PC-9 (cell line): Measurements from ENCODE around the gene PARP15. TPM values are rescaled to one million over a fixed set of nuclear protein-coding genes. Genes with fewer than 3 reads are reported as not detected.

Experiments
- BruUV-seq: library from RNA; stranded (reverse); fragments of 400-500 nt; replicated peaks from 2 replicates; lab custom pipeline; 2021; lab: Mats Ljungman, UMichigan
- CTCF ChIA-PET: fragments of 300-600 bp; sonication (Branson Sonifier 250); formaldehyde crosslinking; loops from one replicate; lab custom pipeline; 2022; ENCODE audit warnings: antibody characterized with exemption; lab: Charles Lee
- POLR2A ChIA-PET: fragments of 300-600 bp; sonication (Branson Sonifier 250); formaldehyde crosslinking; loops from one replicate; lab custom pipeline; 2022; ENCODE audit warnings: antibody characterized with exemption; ENCODE audit not compliant: unreplicated experiment; lab: Charles Lee
- DNase-seq, 2 experiments: peaks; one replicate each; pipeline versions ENCODE4 v3.0.0 to v3.0.0-alpha.2; 2015 to 2022; ENCODE audit warnings: mixed read lengths in 1 of 2
- H2AFZ ChIP-seq: fragments of 200-600 bp; sonication (generic); 2 replicates; pipeline ENCODE4 v1.8.1; 2017; ENCODE audit warnings: antibody characterized with exemption
- H3F3A ChIP-seq: fragments of 200-600 bp; sonication (generic); 2 replicates; pipeline ENCODE4 v1.8.1; 2017; ENCODE audit warnings: antibody characterized with exemption, mild to moderate bottlenecking, low read depth; ENCODE audit not compliant: insufficient read depth
- H3K27ac ChIP-seq: fragments of 200-600 bp; sonication (generic); 2 replicates; pipeline ENCODE4 v1.6.1; 2016; ENCODE audit warnings: mixed run types
- H3K27me3 ChIP-seq: fragments of 200-600 bp; sonication (generic); 2 replicates; pipeline ENCODE4 v1.6.1; 2016; ENCODE audit warnings: low read depth, mixed run types; ENCODE audit not compliant: insufficient read depth
- H3K36me3 ChIP-seq: fragments of 200-600 bp; sonication (generic); 2 replicates; pipeline ENCODE4 v1.6.1; 2016; ENCODE audit warnings: low read depth, mixed run types
- H3K4me1 ChIP-seq: fragments of 200-600 bp; sonication (generic); replicated peaks from 2 replicates; pipeline ENCODE4 v1.6.1; 2016; ENCODE audit warnings: mixed run types; ENCODE audit not compliant: insufficient read depth
- H3K4me2 ChIP-seq: fragments of 200-600 bp; sonication (generic); 2 replicates; pipeline ENCODE4 v1.6.1; 2017; ENCODE audit warnings: mixed run types
- H3K4me3 ChIP-seq: fragments of 200-600 bp; sonication (generic); 2 replicates; pipeline ENCODE4 v1.6.1; 2016; ENCODE audit warnings: mixed run types
- H3K79me2 ChIP-seq: fragments of 200-600 bp; sonication (generic); 2 replicates; pipeline ENCODE4 v1.6.1; 2017; ENCODE audit warnings: low read depth, mixed run types
- H3K9me2 ChIP-seq: fragments of 200-600 bp; sonication (generic); 2 replicates; pipeline ENCODE4 v1.8.1; 2017; ENCODE audit warnings: mild to moderate bottlenecking; ENCODE audit not compliant: insufficient read depth
- H3K9me3 ChIP-seq: fragments of 200-600 bp; sonication (generic); 2 replicates; pipeline ENCODE4 v1.8.1; 2016; ENCODE audit warnings: low read depth; ENCODE audit not compliant: insufficient read depth
- H4K20me1 ChIP-seq: fragments of 200-600 bp; sonication (generic); 2 replicates; pipeline ENCODE4 v1.8.1; 2017; ENCODE audit not compliant: insufficient read depth
- CTCF ChIP-seq: fragments of 200-600 bp; sonication (generic); conservative IDR thresholded peaks from 2 replicates; pipeline ENCODE4 v1.6.1; 2017; ENCODE audit warnings: mixed run types, antibody characterized with exemption, mild to moderate bottlenecking, moderate library complexity
- EZH2 ChIP-seq: fragments of 200-600 bp; sonication (generic); IDR thresholded peaks from 2 replicates; pipeline ENCODE4 v1.8.0; 2017; ENCODE audit warnings: antibody characterized with exemption, low read depth
- intact Hi-C: fragments of 100-400 bp; cut with micrococcal nuclease; formaldehyde crosslinking; loops from one replicate; pipeline ENCODE4 v1.10.0; 2022; ENCODE audit not compliant: unreplicated experiment
- total RNA-seq: library from RNA; stranded (reverse); gene quantifications from 2 replicates; pipeline ENCODE4 v1.2.3, GENCODE V29; 2021

The PARP15 gene
- total RNA-seq, 1 experiment from 2014 or later = 0.07 TPM

GRCh38 chr3:122598556-122598955 is 21.1 kb downstream of the PARP15 start:
- no peaks in the 10 kb centered on the region for H3F3A ChIP-seq
- H3K27ac ChIP-seq = no peak overlapping the region
- no peaks in the 10 kb centered on the region for H3K27me3 ChIP-seq
- H3K4me2 ChIP-seq = no peak overlapping the region
- H3K4me1 ChIP-seq = no peaks in the 10 kb centered on the region
- no peaks in the 10 kb centered on the region for H3K9me2 ChIP-seq
- TF ChIP-seq CTCF (no peak), EZH2 (no peak)
- ChIA-PET POLR2A (no interaction called here), CTCF (no interaction called here)
- no peaks in the 10 kb centered on the region for H3K36me3 ChIP-seq
- no peak overlapping the region for H2AFZ ChIP-seq
- no peaks in the 10 kb centered on the region for H3K9me3 ChIP-seq
- no peak for DNase-seq
- H4K20me1 ChIP-seq = no peaks in the 10 kb centered on the region
- no peak overlapping the region for H3K4me3 ChIP-seq
- H3K79me2 ChIP-seq = no peaks in the 10 kb centered on the region
- BruUV-seq = no TSS peak
- intact Hi-C loops = no loop called here

GRCh38 chr3:122602011-122602710 is 24.7 kb downstream of the PARP15 start:
- H3K9me3 ChIP-seq = no peaks in the 10 kb centered on the region
- no peaks in the 10 kb centered on the region; the same call in 1 of the 2 replicates for H3K9me2 ChIP-seq
- H3K79me2 ChIP-seq = no peaks in the 10 kb centered on the region
- no peaks in the 10 kb centered on the region for H3K36me3 ChIP-seq
- H2AFZ ChIP-seq = no peak overlapping the region
- H3F3A ChIP-seq = no peaks in the 10 kb centered on the region
- ChIA-PET CTCF (no interaction called here), POLR2A (interaction anchor here (0.7 kb wide), 1 partner anchor 198 kb away, joined by 4 read pairs; no protein-coding TSS in a partner anchor)
- no peaks in the 10 kb centered on the region for H3K4me1 ChIP-seq
- no peak for DNase-seq
- H3K27ac ChIP-seq = no peak overlapping the region
- no peak overlapping the region for H3K4me2 ChIP-seq
- H3K27me3 ChIP-seq = no peaks in the 10 kb centered on the region
- H3K4me3 ChIP-seq = no peak overlapping the region
- H4K20me1 ChIP-seq = no peaks in the 10 kb centered on the region
- no TSS peak for BruUV-seq
- no peak for TF ChIP-seq CTCF
- no peak for TF ChIP-seq EZH2
- intact Hi-C loops = no loop called here

- Histone ChIP-seq H3K79me2 (no peaks in the 10 kb centered on the region), H3K4me3 (no peak overlapping the region), H3K4me2 (no peak overlapping the region), H3K9me2 (no peaks in the 10 kb centered on the region; the same call in 1 of the 2 replicates), H3K27ac (no peak overlapping the region), H3K4me1 (no peaks in the 10 kb centered on the region), H3K36me3 (no peaks in the 10 kb centered on the region), H3F3A (no peaks in the 10 kb centered on the region), H3K9me3 (no peaks in the 10 kb centered on the region), H3K27me3 (no peaks in the 10 kb centered on the region), H2AFZ (no peak overlapping the region), H4K20me1 (no peaks in the 10 kb centered on the region)
- intact Hi-C loops = no loop called here
- no TSS peak for BruUV-seq
- ChIA-PET POLR2A (no interaction called here), CTCF (no interaction called here)
- DNase-seq = no peak
- no peak for TF ChIP-seq EZH2
- TF ChIP-seq CTCF = no peak
Observed at GRCh38 chr3:122603056-122603455, 25.6 kb downstream of the PARP15 start.
